ENCODE data around the gene DNMT3A.

DNA sequence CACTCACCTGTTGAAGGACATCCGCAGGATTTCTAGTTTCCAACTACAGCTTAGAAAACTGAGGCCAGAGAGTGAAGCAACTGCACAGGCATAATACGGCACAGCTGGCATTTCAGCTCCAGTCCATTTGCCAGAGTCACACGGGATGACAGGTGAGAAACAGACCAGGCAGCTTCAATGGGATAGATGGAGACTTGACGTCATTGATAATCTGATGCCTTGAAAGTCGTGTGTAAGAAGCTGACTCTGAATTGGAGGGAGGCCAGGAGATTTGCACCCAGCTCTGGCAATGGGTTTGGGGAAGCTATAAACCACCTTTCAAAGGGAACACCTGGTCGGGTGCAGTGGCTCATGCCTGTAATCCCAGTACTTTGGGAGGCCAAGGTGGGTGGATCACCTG lies 12.4 kb upstream of the DNMT3A start:
- TF ChIP-seq EZH2 (IDR thresholded peaks at IDR 0.05; ENCODE audit: borderline replicate concordance, low read depth, low read length, severe bottlenecking), result no peak
- TF ChIP-seq, protein P1, sequence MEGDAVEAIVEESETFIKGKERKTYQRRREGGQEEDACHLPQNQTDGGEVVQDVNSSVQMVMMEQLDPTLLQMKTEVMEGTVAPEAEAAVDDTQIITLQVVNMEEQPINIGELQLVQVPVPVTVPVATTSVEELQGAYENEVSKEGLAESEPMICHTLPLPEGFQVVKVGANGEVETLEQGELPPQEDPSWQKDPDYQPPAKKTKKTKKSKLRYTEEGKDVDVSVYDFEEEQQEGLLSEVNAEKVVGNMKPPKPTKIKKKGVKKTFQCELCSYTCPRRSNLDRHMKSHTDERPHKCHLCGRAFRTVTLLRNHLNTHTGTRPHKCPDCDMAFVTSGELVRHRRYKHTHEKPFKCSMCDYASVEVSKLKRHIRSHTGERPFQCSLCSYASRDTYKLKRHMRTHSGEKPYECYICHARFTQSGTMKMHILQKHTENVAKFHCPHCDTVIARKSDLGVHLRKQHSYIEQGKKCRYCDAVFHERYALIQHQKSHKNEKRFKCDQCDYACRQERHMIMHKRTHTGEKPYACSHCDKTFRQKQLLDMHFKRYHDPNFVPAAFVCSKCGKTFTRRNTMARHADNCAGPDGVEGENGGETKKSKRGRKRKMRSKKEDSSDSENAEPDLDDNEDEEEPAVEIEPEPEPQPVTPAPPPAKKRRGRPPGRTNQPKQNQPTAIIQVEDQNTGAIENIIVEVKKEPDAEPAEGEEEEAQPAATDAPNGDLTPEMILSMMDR (IDR thresholded peaks at IDR 0.05; ENCODE audit: borderline replicate concordance, extremely low read depth, low read length, poor library complexity, severe bottlenecking), result no peak

Measured in DND-41 (cell line).